ENCODE measurements around the gene SUSD1.

DNA sequence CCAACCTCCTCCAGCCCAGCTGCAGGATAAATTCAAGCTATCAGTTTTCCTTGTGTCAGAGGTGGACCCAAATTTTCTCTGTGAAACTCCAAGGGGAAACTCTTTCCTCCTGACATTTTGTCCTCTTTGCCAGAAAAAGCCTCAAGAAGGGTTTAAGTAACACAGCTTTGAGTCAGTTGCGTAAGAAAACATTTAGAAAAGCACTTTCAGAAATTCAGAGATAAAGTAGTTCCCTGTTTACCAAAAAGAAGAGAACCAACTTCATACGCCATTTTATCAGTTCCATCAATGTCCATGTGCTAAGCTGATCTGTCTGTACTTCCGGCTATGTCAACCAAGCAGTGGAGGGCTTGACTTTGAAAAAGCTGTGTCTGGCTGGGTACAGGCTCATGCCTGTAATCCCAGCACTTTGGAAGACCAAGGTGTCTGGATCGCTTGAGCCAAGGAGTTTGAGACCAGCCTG lies 19.9 kb upstream of the SUSD1 start:
- TF ChIP-seq, protein P1, sequence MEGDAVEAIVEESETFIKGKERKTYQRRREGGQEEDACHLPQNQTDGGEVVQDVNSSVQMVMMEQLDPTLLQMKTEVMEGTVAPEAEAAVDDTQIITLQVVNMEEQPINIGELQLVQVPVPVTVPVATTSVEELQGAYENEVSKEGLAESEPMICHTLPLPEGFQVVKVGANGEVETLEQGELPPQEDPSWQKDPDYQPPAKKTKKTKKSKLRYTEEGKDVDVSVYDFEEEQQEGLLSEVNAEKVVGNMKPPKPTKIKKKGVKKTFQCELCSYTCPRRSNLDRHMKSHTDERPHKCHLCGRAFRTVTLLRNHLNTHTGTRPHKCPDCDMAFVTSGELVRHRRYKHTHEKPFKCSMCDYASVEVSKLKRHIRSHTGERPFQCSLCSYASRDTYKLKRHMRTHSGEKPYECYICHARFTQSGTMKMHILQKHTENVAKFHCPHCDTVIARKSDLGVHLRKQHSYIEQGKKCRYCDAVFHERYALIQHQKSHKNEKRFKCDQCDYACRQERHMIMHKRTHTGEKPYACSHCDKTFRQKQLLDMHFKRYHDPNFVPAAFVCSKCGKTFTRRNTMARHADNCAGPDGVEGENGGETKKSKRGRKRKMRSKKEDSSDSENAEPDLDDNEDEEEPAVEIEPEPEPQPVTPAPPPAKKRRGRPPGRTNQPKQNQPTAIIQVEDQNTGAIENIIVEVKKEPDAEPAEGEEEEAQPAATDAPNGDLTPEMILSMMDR (IDR thresholded peaks at IDR 0.05), result no peak
- no peak for TF ChIP-seq POLR2A (IDR thresholded peaks at IDR 0.05)

Measured in upper lobe of left lung (tissue), 4 donors.